Measurements from ENCODE around the gene LIFR. TPM values are rescaled to one million over a fixed set of nuclear protein-coding genes. Genes with fewer than 3 reads are reported as not detected.

The LIFR gene
- total RNA-seq, 1 experiment from 2014 or later = 10.6 TPM

DNA sequence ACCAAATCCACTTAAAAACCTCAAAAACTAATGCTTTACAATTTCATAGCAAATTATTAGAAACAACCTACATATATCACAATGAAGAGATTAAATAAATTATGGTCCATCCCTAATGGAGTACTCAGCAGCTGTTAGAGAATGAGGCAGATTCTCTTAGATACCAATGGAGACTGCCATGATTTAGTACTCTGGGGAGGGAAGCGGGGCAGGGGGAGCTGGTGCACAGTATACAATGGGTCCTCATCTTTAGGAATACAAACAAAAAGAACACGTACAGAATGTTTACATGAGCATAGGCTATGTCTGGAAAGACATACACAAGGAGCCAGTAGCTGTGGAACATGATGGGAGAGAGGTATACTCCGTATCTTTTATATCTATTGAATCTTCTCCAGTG lies 2.0 kb downstream of the LIFR start:
- no peak for ATAC-seq
- Histone ChIP-seq H3K9me2 (ENCODE audit: insufficient read depth) (no peaks in the 10 kb centered on the region), H3K9ac (ENCODE audit: low read length) (no peak overlapping the region), H3K4me2 (ENCODE audit: low read length) (no peak overlapping the region), H4K20me1 (ENCODE audit: insufficient read depth) (no peaks in the 10 kb centered on the region), H3K4me3 (replicated peaks in 1 of 2; ENCODE audit: low read depth in 1 of 2, low read length in 2 of 2) (no peak overlapping the region), H2AFZ (ENCODE audit: low read depth, low read length, poor library complexity, severe bottlenecking) (no peak overlapping the region), H3K27ac (ENCODE audit: low read depth, low read length) (no peak overlapping the region), H3K9me3 (ENCODE audit: control insufficient read depth in 1 of 2, insufficient read depth in 1 of 2, low read depth in 1 of 2, low read length in 2 of 2) (no peaks in the 10 kb centered on the region), H3K79me2 (ENCODE audit: insufficient read depth, low read length) (no peaks in the 10 kb centered on the region), H3K4me1 (ENCODE audit: control insufficient read depth in 1 of 2, insufficient read depth in 2 of 2, low read length in 2 of 2) (peaks cover 7 to 25% of the 10 kb centered on the region in 2 experiments; a peak in 3 of 4 replicates), H3K27me3 (ENCODE audit: insufficient read depth, low read length) (no peaks in the 10 kb centered on the region), H3K36me3 (ENCODE audit: control insufficient read depth in 1 of 2, insufficient read depth in 2 of 2, low read length in 2 of 2) (no peaks in the 10 kb centered on the region)
- POLR2A ChIA-PET = no interaction called here
- BruUV-seq (replicated peaks) = no TSS peak
- CTCF ChIA-PET = interaction anchor here (2.7 kb wide), 1 partner anchor 113 kb away, joined by 10 read pairs; no protein-coding TSS in a partner anchor
- TF ChIP-seq POLR2AphosphoS5 (IDR thresholded peaks at IDR 0.05; ENCODE audit: low read depth, low read length) (no peak), RAD21 (IDR thresholded peaks at IDR 0.05; ENCODE audit: low read depth) (no peak), REST (IDR thresholded peaks at IDR 0.05; ENCODE audit: low read depth) (no peak), SP1 (IDR thresholded peaks at IDR 0.05; ENCODE audit: low read depth) (no peak), EZH2 (IDR thresholded peaks at IDR 0.05) (no peak), ZNF274 (IDR thresholded peaks at IDR 0.05; ENCODE audit: low read depth, low read length) (no peak), CBX3 (IDR thresholded peaks at IDR 0.05; ENCODE audit: low read depth) (no peak), SIN3A (IDR thresholded peaks at IDR 0.05; ENCODE audit: low read depth) (no peak), ZFX (IDR thresholded peaks at IDR 0.05) (no peak), FOSL1 (IDR thresholded peaks at IDR 0.05; ENCODE audit: low read depth) (no peak), CEBPB (IDR thresholded peaks at IDR 0.05; ENCODE audit: low read depth) (no peak), POLR2A (IDR thresholded peaks at IDR 0.05; ENCODE audit: borderline replicate concordance, extremely low read depth, insufficient read depth, insufficient read length) (no peak), TCF7L2 (IDR thresholded peaks at IDR 0.05; ENCODE audit: borderline replicate concordance, extremely low read depth, insufficient read depth, insufficient read length) (no peak), SRF (IDR thresholded peaks at IDR 0.05; ENCODE audit: low read depth) (no peak), EGR1 (IDR thresholded peaks at IDR 0.05; ENCODE audit: low read depth) (no peak), YY1 (IDR thresholded peaks at IDR 0.05; ENCODE audit: extremely low read depth, insufficient replicate concordance, low read depth, low read length) (no peak)
- TF ChIP-seq, protein P1, sequence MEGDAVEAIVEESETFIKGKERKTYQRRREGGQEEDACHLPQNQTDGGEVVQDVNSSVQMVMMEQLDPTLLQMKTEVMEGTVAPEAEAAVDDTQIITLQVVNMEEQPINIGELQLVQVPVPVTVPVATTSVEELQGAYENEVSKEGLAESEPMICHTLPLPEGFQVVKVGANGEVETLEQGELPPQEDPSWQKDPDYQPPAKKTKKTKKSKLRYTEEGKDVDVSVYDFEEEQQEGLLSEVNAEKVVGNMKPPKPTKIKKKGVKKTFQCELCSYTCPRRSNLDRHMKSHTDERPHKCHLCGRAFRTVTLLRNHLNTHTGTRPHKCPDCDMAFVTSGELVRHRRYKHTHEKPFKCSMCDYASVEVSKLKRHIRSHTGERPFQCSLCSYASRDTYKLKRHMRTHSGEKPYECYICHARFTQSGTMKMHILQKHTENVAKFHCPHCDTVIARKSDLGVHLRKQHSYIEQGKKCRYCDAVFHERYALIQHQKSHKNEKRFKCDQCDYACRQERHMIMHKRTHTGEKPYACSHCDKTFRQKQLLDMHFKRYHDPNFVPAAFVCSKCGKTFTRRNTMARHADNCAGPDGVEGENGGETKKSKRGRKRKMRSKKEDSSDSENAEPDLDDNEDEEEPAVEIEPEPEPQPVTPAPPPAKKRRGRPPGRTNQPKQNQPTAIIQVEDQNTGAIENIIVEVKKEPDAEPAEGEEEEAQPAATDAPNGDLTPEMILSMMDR (IDR thresholded peaks at IDR 0.05 in 2 of 3, conservative IDR thresholded peaks at IDR 0.05 in 1 of 3; ENCODE audit: borderline replicate concordance in 1 of 3, insufficient read depth in 1 of 3, low read depth in 2 of 3, low read length in 2 of 3) = no peak
- TF ChIP-seq, protein P2, sequence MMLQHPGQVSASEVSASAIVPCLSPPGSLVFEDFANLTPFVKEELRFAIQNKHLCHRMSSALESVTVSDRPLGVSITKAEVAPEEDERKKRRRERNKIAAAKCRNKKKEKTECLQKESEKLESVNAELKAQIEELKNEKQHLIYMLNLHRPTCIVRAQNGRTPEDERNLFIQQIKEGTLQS (IDR thresholded peaks at IDR 0.05) = no peak
- TF ChIP-seq, protein P3, sequence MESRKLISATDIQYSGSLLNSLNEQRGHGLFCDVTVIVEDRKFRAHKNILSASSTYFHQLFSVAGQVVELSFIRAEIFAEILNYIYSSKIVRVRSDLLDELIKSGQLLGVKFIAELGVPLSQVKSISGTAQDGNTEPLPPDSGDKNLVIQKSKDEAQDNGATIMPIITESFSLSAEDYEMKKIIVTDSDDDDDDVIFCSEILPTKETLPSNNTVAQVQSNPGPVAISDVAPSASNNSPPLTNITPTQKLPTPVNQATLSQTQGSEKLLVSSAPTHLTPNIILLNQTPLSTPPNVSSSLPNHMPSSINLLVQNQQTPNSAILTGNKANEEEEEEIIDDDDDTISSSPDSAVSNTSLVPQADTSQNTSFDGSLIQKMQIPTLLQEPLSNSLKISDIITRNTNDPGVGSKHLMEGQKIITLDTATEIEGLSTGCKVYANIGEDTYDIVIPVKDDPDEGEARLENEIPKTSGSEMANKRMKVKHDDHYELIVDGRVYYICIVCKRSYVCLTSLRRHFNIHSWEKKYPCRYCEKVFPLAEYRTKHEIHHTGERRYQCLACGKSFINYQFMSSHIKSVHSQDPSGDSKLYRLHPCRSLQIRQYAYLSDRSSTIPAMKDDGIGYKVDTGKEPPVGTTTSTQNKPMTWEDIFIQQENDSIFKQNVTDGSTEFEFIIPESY (IDR thresholded peaks at IDR 0.05; ENCODE audit: extremely low read depth, insufficient replicate concordance, low read length) = no peak
- RAD21 ChIA-PET (ENCODE audit: low non-redundant PET in 1 of 2, low total read pairs in 2 of 2, uncharacterized antibody in 2 of 2, unreplicated experiment in 2 of 2) = no interaction called here
- intact Hi-C loops (cut with micrococcal nuclease) = loop anchor here (5.0 kb wide), 2 partner anchors 113 to 258 kb away; no protein-coding TSS in a partner anchor
- DNase-seq (ENCODE audit: low read depth, low spot score) = no peak

All from HCT116 (cell line).